Smooth muscle cell of the coronary artery (primary cell): ENCODE data around the gene ANO3. TPM values are rescaled to one million over a fixed set of nuclear protein-coding genes. Genes with fewer than 3 reads are reported as not detected.

Source experiments
- total RNA-seq: library from RNA; depleted of rRNA; stranded (reverse); fragments of >200 nt; gene quantifications from 2 replicates; pipeline ENCODE4 v1.2.3, GENCODE V29; 2014; ENCODE audit warnings: low replicate concordance

ANO3 gene
- total RNA-seq, result 0.23 TPM in 1 of 2 replicates, not detected in the other

GRCh38 chr11:26331911-26332571 is at the start of gene ANO3:
Gene ANO3 (plus strand): TSS chr11:26332130. CDS start chr11:26332276, 146 bp downstream.

GRCh38 chr11:26571861-26572654 is 240.1 kb downstream of the ANO3 start, which contains the start of gene MUC15:
Gene MUC15 (minus strand): TSS chr11:26572263. CDS start chr11:26567094, 5,169 bp downstream.

Other genes with a start within 250 kb of the ANO3 start
- gene MUC15, start 240.1 kb downstream of the ANO3 start, total RNA-seq, result not detected in 2 replicates